ENCODE results near the gene TAOK1. TPM values are rescaled to one million over a fixed set of nuclear protein-coding genes. Genes with fewer than 3 reads are reported as not detected.
"Not testable (repeated sequence)": the region's sequence is repeated elsewhere in the genome, so short reads cannot be mapped to it uniquely, and the experiment has no call there.

TAOK1 gene
- total RNA-seq, 3 donors from 2014 or later (not counting 1 experiment from before 2014, with no cell fraction given) = 55.4 to 76.9 (median 70.0) TPM

GRCh38 chr17:29475891-29476290 lies 85.7 kb downstream of the TAOK1 start:
- intact Hi-C loops (cut with micrococcal nuclease) = no loop called here
- H3K9me3 ChIP-seq (ENCODE audit: control insufficient read depth, insufficient read depth, low read length) = no peaks in the 10 kb centered on the region
- no peak for TF ChIP-seq CTCF (IDR thresholded peaks at IDR 0.05)
- H3K4me1 Mint-ChIP-seq = peaks cover 0 to 9% of the 10 kb centered on the region in 2 donors
- H3K27ac Mint-ChIP-seq = no peak overlapping the region
- no peaks in the 10 kb centered on the region for H3K27me3 Mint-ChIP-seq (ENCODE audit: low read depth in 2 of 2)
- 100% methylated on average over 2 of the region's 2 CpGs for WGBS (ENCODE audit: insufficient coverage)
- ATAC-seq = no peak
- no peaks in the 10 kb centered on the region for H3K4me1 ChIP-seq (ENCODE audit: control insufficient read depth, insufficient read depth, low read length)
- H3K27ac ChIP-seq (ENCODE audit: low read length) = no peak overlapping the region
- H3K27me3 ChIP-seq (ENCODE audit: control insufficient read depth, insufficient read depth, low read length) = no peaks in the 10 kb centered on the region
- H3K36me3 ChIP-seq (ENCODE audit: control insufficient read depth, insufficient read depth, low read length) = peaks cover 27% of the 10 kb centered on the region
- no peak overlapping the region for H3K4me3 Mint-ChIP-seq
- DNase-seq = no peak
- H3K36me3 Mint-ChIP-seq = peaks cover 6% of the 10 kb centered on the region
- H3K9me3 Mint-ChIP-seq = no peaks in the 10 kb centered on the region
- H3K4me3 ChIP-seq (ENCODE audit: low read length) = no peak overlapping the region

GRCh38 chr17:29480249-29480928 lies 90.2 kb downstream of the TAOK1 start:
- H3K4me3 ChIP-seq (ENCODE audit: low read length); H3K27ac ChIP-seq (ENCODE audit: low read length); ATAC-seq; H3K4me1 Mint-ChIP-seq; intact Hi-C loops (cut with micrococcal nuclease); H3K27ac Mint-ChIP-seq; H3K36me3 Mint-ChIP-seq; H3K4me3 Mint-ChIP-seq; H3K9me3 ChIP-seq (ENCODE audit: control insufficient read depth, insufficient read depth, low read length); H3K27me3 Mint-ChIP-seq (ENCODE audit: low read depth in 2 of 2); H3K9me3 Mint-ChIP-seq; H3K4me1 ChIP-seq (ENCODE audit: control insufficient read depth, insufficient read depth, low read length); DNase-seq; H3K27me3 ChIP-seq (ENCODE audit: control insufficient read depth, insufficient read depth, low read length): not testable (repeated sequence)
- over 99% methylated on average over 6 of the region's 7 CpGs for WGBS (ENCODE audit: insufficient coverage)
- peaks cover 34% of the 10 kb centered on the region for H3K36me3 ChIP-seq (ENCODE audit: control insufficient read depth, insufficient read depth, low read length)

GRCh38 chr17:29483503-29483902 lies 93.3 kb downstream of the TAOK1 start:
- peaks cover 31% of the 10 kb centered on the region for H3K36me3 ChIP-seq (ENCODE audit: control insufficient read depth, insufficient read depth, low read length)
- DNase-seq = no peak
- H3K4me3 ChIP-seq (ENCODE audit: low read length) = no peak overlapping the region
- no peak overlapping the region for H3K27ac ChIP-seq (ENCODE audit: low read length)
- no CpG with 5 or more reads among the region's 1 CpG for WGBS (ENCODE audit: insufficient coverage)
- no peak overlapping the region for H3K4me3 Mint-ChIP-seq
- H3K9me3 ChIP-seq (ENCODE audit: control insufficient read depth, insufficient read depth, low read length) = no peaks in the 10 kb centered on the region
- TF ChIP-seq CTCF (IDR thresholded peaks at IDR 0.05) = no peak
- ATAC-seq = no peak
- H3K27me3 ChIP-seq (ENCODE audit: control insufficient read depth, insufficient read depth, low read length) = no peaks in the 10 kb centered on the region
- H3K27me3 Mint-ChIP-seq (ENCODE audit: low read depth in 2 of 2) = no peaks in the 10 kb centered on the region
- H3K9me3 Mint-ChIP-seq = no peaks in the 10 kb centered on the region
- no peak overlapping the region for H3K27ac Mint-ChIP-seq
- no peaks in the 10 kb centered on the region for H3K36me3 Mint-ChIP-seq
- intact Hi-C loops (cut with micrococcal nuclease) = no loop called here
- no peaks in the 10 kb centered on the region for H3K4me1 Mint-ChIP-seq
- H3K4me1 ChIP-seq (ENCODE audit: control insufficient read depth, insufficient read depth, low read length) = no peaks in the 10 kb centered on the region

- intact Hi-C loops (cut with micrococcal nuclease) = no loop called here
- no peak overlapping the region for H3K4me3 ChIP-seq (ENCODE audit: low read length)
- H3K4me3 Mint-ChIP-seq = no peak overlapping the region
- no peak for TF ChIP-seq CTCF (IDR thresholded peaks at IDR 0.05)
- H3K27me3 ChIP-seq (ENCODE audit: control insufficient read depth, insufficient read depth, low read length) = no peaks in the 10 kb centered on the region
- no peak overlapping the region for H3K27ac Mint-ChIP-seq
- DNase-seq (no peak), ATAC-seq (no peak)
- H3K27me3 Mint-ChIP-seq (ENCODE audit: low read depth in 2 of 2) = no peaks in the 10 kb centered on the region
- no CpG with 5 or more reads among the region's 1 CpG for whole genome bisulfite sequencing (ENCODE audit: insufficient coverage)
- H3K27ac ChIP-seq (ENCODE audit: low read length) = no peak overlapping the region
- H3K36me3 Mint-ChIP-seq = peaks cover 7% of the 10 kb centered on the region
- no peaks in the 10 kb centered on the region for H3K4me1 ChIP-seq (ENCODE audit: control insufficient read depth, insufficient read depth, low read length)
- no peaks in the 10 kb centered on the region for H3K9me3 Mint-ChIP-seq
- H3K9me3 ChIP-seq (ENCODE audit: control insufficient read depth, insufficient read depth, low read length) = no peaks in the 10 kb centered on the region
- peaks cover 48% of the 10 kb centered on the region for H3K36me3 ChIP-seq (ENCODE audit: control insufficient read depth, insufficient read depth, low read length)
- H3K4me1 Mint-ChIP-seq = no peaks in the 10 kb centered on the region
These were observed 104.8 kb downstream of the TAOK1 start for GRCh38 chr17:29495011-29495410.
